K562 (cell line): ENCODE measurements around the gene ZNF366. TPM values are rescaled to one million over a fixed set of nuclear protein-coding genes. Genes with fewer than 3 reads are reported as not detected.
A peak's percentile ranks its signal among the peaks of the same experiment; 100 is the strongest.

Experiments used
- ATAC-seq: fragments of 200-7000 bp; cut with Tn5 transposase; 3 replicates; pipeline ENCODE4 v1.9.1; 2020; ENCODE audit warnings: moderate library complexity
- BruUV-seq: library from RNA; stranded (reverse); fragments of 400-500 nt; replicated peaks from 2 replicates; lab custom pipeline; 2021; lab: Mats Ljungman, UMichigan
- CTCF ChIA-PET: fragments of 300-600 bp; formaldehyde crosslinking; extraction: SDS; loops from one replicate; lab custom pipeline; 2021; ENCODE audit warnings: low intra/inter-chr PET ratio; lab: Yijun Ruan, JAX
- POLR2A ChIA-PET: fragments of 300-600, 350-650 bp; sonication (Branson Sonifier 250); formaldehyde crosslinking; extraction: SDS; loops from one replicate; lab custom pipeline; 2021; ENCODE audit warnings: antibody characterized with exemption, inconsistent platforms; lab: Yijun Ruan, JAX
- DNase-seq, 4 experiments: peaks; one replicate each; pipeline versions ENCODE4 v3.0.0 to v3.0.0-alpha.2; 2011 to 2018; ENCODE audit warnings: low spot score in 3 of 4, mixed read lengths in 3 of 4; ENCODE audit errors: extremely low read depth in 1 of 4
- FAIRE-seq: peaks from 2 replicates; lab custom pipeline; 2011; peaks lifted over from hg19 to GRCh38; lab: Jason Lieb, UNC
- H2AFZ ChIP-seq: 2 replicates; pipeline ENCODE4 v1.6.0; 2011; ENCODE audit warnings: low read depth, low read length, control low read depth, inconsistent platforms
- H3K27ac ChIP-seq: fragments of 200-600 bp; 3 replicates; pipeline ENCODE4 v1.8.0; 2011; ENCODE audit warnings: low read depth, mild to moderate bottlenecking, control low read depth, inconsistent platforms, low read length, moderate library complexity, mixed read lengths; ENCODE audit errors: extremely low read depth
- H3K27me3 ChIP-seq, 2 experiments: fragments of 300-600 bp in 1 of 2; 2 replicates in 1 of 2; 3 replicates in 1 of 2; pipeline versions ENCODE4 v1.6.0 to v1.8.0; 2011; ENCODE audit warnings: inconsistent platforms in 2 of 2, low read length in 2 of 2, mild to moderate bottlenecking in 1 of 2, mixed read lengths in 1 of 2, moderate library complexity in 1 of 2; ENCODE audit not compliant: control insufficient read depth in 2 of 2, insufficient read depth in 2 of 2
- H3K36me3 ChIP-seq: fragments of 300-600 bp; 3 replicates; pipeline ENCODE4 v1.8.0; 2011; ENCODE audit warnings: mild to moderate bottlenecking, low read length, inconsistent platforms; ENCODE audit not compliant: control insufficient read depth, insufficient read depth
- H3K4me1 ChIP-seq, 2 experiments: fragments of 200-600 bp in 1 of 2; replicated peaks in 1 of 2; 2 replicates in 1 of 2; 3 replicates in 1 of 2; pipeline versions ENCODE4 v1.5.1 to v1.8.0; 2011; ENCODE audit warnings: inconsistent platforms in 2 of 2, low read length in 2 of 2, mild to moderate bottlenecking in 1 of 2, mixed read lengths in 1 of 2, moderate library complexity in 1 of 2; ENCODE audit not compliant: control insufficient read depth in 2 of 2, insufficient read depth in 2 of 2
- H3K4me2 ChIP-seq: 2 replicates; pipeline ENCODE4 v1.6.1; 2011; ENCODE audit warnings: low read length, control low read depth, inconsistent platforms, mixed read lengths; ENCODE audit not compliant: insufficient read depth
- H3K4me3 ChIP-seq: fragments of 200-600 bp; sonication (generic), shearing (Covaris generic); 2 replicates; pipeline ENCODE4 v1.5.1; 2016; ENCODE audit warnings: control low read depth, inconsistent platforms
- H3K79me2 ChIP-seq: fragments of 200-600 bp; 3 replicates; pipeline ENCODE4 v1.8.0; 2011; ENCODE audit warnings: low read length, inconsistent platforms; ENCODE audit not compliant: control insufficient read depth, insufficient read depth
- H3K9ac ChIP-seq, 2 experiments: 2 replicates each; pipeline versions ENCODE4 v1.6.0 to v1.6.1; 2011; ENCODE audit warnings: low read depth in 2 of 2, low read length in 2 of 2, control low read depth in 1 of 2, inconsistent platforms in 1 of 2, mild to moderate bottlenecking in 1 of 2, mixed read lengths in 1 of 2; ENCODE audit not compliant: insufficient read depth in 1 of 2
- H3K9me1 ChIP-seq: one replicate; pipeline ENCODE4 v1.6.0; 2011; ENCODE audit warnings: inconsistent platforms, mild to moderate bottlenecking, low read length, moderate library complexity; ENCODE audit not compliant: control insufficient read depth, insufficient read depth
- H3K9me3 ChIP-seq: replicated peaks from 2 replicates; pipeline ENCODE4 v1.5.1; 2011; ENCODE audit warnings: low read depth, low read length, inconsistent platforms; ENCODE audit not compliant: control insufficient read depth, insufficient read depth
- H4K20me1 ChIP-seq: replicated peaks from 2 replicates; pipeline ENCODE4 v1.6.1; 2011; ENCODE audit warnings: low read length, inconsistent platforms, mixed read lengths; ENCODE audit not compliant: control insufficient read depth, insufficient read depth
- NR2C2 ChIP-seq, 2 experiments: fragments of 200-800 bp in 1 of 2; sonication (Bioruptor generic) in 1 of 2; sonication (generic) in 1 of 2; formaldehyde crosslinking in 1 of 2; IDR thresholded peaks; 2 replicates each; pipeline versions ENCODE4 v1.6.1 to v1.8.0; 2016 to 2022; ENCODE audit warnings: mild to moderate bottlenecking in 1 of 2, missing compliant biosample characterization in 1 of 2, missing genetic modification characterization in 1 of 2, missing genetic modification reagents in 1 of 2
- PURB ChIP-seq: sonication (generic); formaldehyde crosslinking; IDR thresholded peaks from 2 replicates; pipeline ENCODE4 v1.9.0; 2021; ENCODE audit warnings: low read depth, mild to moderate bottlenecking, missing genetic modification reagents
- RCOR1 ChIP-seq, 2 experiments: IDR thresholded peaks; 2 replicates each; pipeline ENCODE4 v1.6.1; 2012; ENCODE audit warnings: low read depth in 2 of 2, low read length in 2 of 2, borderline replicate concordance in 1 of 2, improper control_type of control experiment in 1 of 2
- SIN3B ChIP-seq: fragments of 450-650 bp; IDR thresholded peaks from 2 replicates; pipeline ENCODE4 v1.6.1; 2017; ENCODE audit warnings: low read depth, mild to moderate bottlenecking, moderate library complexity
- SMAD3 ChIP-seq: fragments of 450-650 bp; formaldehyde crosslinking; conservative IDR thresholded peaks from 2 replicates; pipeline ENCODE4 v1.4.0; 2020; ENCODE audit warnings: mild to moderate bottlenecking
- SMARCB1 ChIP-seq: IDR thresholded peaks from 2 replicates; pipeline ENCODE4 v1.6.1; 2011; ENCODE audit warnings: improper control_type of control experiment, low read depth; ENCODE audit not compliant: insufficient read length
- TGIF2 ChIP-seq: sonication (generic); formaldehyde crosslinking; IDR thresholded peaks from 2 replicates; pipeline ENCODE4 v1.8.1; 2022; ENCODE audit warnings: mild to moderate bottlenecking, missing genetic modification reagents, moderate library complexity
- ZNF165 ChIP-seq: fragments of 250-450 bp; sonication (Bioruptor Pico); IDR thresholded peaks from 2 replicates; pipeline ENCODE4 v1.4.0; 2020; ENCODE audit warnings: borderline replicate concordance
- WGBS: fragments of 100-300 bp; shearing (Covaris generic); methylation state at CpG from one replicate; pipeline ENCODE4 v1.1.6; 2016; ENCODE audit warnings: low coverage, mixed read lengths; ENCODE audit not compliant: insufficient coverage; ENCODE audit errors: missing lambda C conversion rate; 5-methylcytosine and 5-hydroxymethylcytosine counted together
- in situ Hi-C: fragments of 300-500 bp; cut with MboI; formaldehyde crosslinking; loops from 4 replicates; pipeline ENCODE4 v1.15.0; 2018; ENCODE audit warnings: inconsistent platforms, mixed read lengths
- intact Hi-C: fragments of 100-400 bp; cut with micrococcal nuclease; formaldehyde crosslinking; loops from 2 replicates; pipeline ENCODE4 v1.14.2; 2022
- polyA plus RNA-seq, 8 experiments: library from polyadenylated mRNA; depleted of rRNA in 4 of 8; stranded (reverse) in 5 of 8; unstranded in 3 of 8; fragments of >200 nt; fragmentation: Nextera tagmentation in 2 of 8; fragmentation: Illumina TruSeq in 1 of 8; extraction: Ambion mirVana in 2 of 8; extraction: Trizol in 1 of 8; gene quantifications; 2 replicates each; pipeline versions ENCODE4 v1.2.1 to v1.2.3, GENCODE V29; 2011 to 2014; ENCODE audit warnings: inconsistent platforms in 1 of 8, missing spikeins in 1 of 8
- total RNA-seq, 7 experiments: library from RNA; depleted of rRNA in 6 of 7; stranded (reverse); fragments of >200 nt in 6 of 7; fragmentation: Illumina TruSeq in 2 of 7; extraction: Trizol in 2 of 7; gene quantifications; 2 replicates each; pipeline versions ENCODE4 v1.2.1 to v1.2.3, GENCODE V29; 2011 to 2021; ENCODE audit warnings: low replicate concordance in 1 of 7
- TF ChIP-seq, protein P1 (sequence below): fragments of 250-450 bp; sonication (Bioruptor Pico); IDR thresholded peaks from 2 replicates; pipeline ENCODE4 v1.4.0; 2020
- TF ChIP-seq, protein P2 (sequence below): fragments of 250-450 bp; sonication (Bioruptor Pico); IDR thresholded peaks from 2 replicates; pipeline ENCODE4 v1.8.0; 2021; ENCODE audit warnings: moderate library complexity, mild to moderate bottlenecking, inconsistent platforms
- TF ChIP-seq, protein P3 (sequence below): fragments of 450-650 bp; formaldehyde crosslinking; IDR thresholded peaks from 2 replicates; pipeline ENCODE4 v1.4.0; 2020; ENCODE audit warnings: mild to moderate bottlenecking, moderate library complexity

Gene ZNF366
- total and polyA plus RNA-seq, 9 of the 15 experiments (the other 6 are each of a cell fraction or from before 2014, with no cell fraction given), result not detected

DNA sequence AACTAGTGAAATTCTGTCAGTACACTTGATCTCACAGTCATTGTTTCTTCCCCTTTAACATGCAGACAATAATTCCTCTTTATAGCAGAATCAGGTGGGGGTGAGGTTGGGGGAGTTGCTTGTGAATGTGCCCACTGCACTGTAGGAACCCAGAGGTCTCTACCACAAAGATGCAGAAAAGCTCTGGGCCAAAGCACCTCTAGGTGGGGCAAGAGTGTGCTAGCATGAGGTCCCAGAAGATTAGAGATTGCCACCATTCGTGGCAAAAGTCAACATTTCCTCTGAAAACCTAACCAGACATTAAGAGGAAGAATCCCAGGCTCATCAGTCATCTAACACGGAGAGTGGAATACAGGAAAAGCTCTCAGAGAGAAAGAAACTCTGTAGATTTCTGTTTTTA, 112.5 kb downstream of the ZNF366 start:
- H3K4me1 ChIP-seq, result no peaks in the 10 kb centered on the region
- no peaks in the 10 kb centered on the region for H3K9me1 ChIP-seq
- ChIA-PET POLR2A (interaction anchor here (1.0 to 1.1 kb wide), 2 partner anchors 8 to 458 kb away, joined by 3 read pairs; no protein-coding TSS in a partner anchor), CTCF (interaction anchor here (1.2 kb wide), 1 partner anchor 130 kb away, joined by 8 read pairs; no protein-coding TSS in a partner anchor)
- no peak overlapping the region for H2AFZ ChIP-seq
- no peak overlapping the region for H3K27ac ChIP-seq
- intact Hi-C loops, result loop anchor here (1.0 kb wide), 1 partner anchor 130 kb away; no protein-coding TSS in a partner anchor
- no peaks in the 10 kb centered on the region for H3K79me2 ChIP-seq
- in situ Hi-C loops, result no loop called here
- no TSS peak for BruUV-seq
- FAIRE-seq, result peak; percentile 63
- DNase-seq, result peak in 2 of 4 experiments; percentile 22 to 41
- H3K4me2 ChIP-seq, result no peak overlapping the region
- WGBS, result 0% methylated on average over 2 of the region's 2 CpGs
- H3K36me3 ChIP-seq, result no peaks in the 10 kb centered on the region
- no peak overlapping the region for H3K4me3 ChIP-seq
- peak; percentile 77 for ATAC-seq
- no peaks in the 10 kb centered on the region; the same call in 1 of the 2 replicates for H3K9me3 ChIP-seq
- H3K27me3 ChIP-seq, result peaks cover 3 to 7% of the 10 kb centered on the region in 2 experiments; a peak in 3 of 5 replicates
- H3K9ac ChIP-seq, result no peak overlapping the region
- H4K20me1 ChIP-seq, result no peaks in the 10 kb centered on the region
- TF ChIP-seq, protein P1, sequence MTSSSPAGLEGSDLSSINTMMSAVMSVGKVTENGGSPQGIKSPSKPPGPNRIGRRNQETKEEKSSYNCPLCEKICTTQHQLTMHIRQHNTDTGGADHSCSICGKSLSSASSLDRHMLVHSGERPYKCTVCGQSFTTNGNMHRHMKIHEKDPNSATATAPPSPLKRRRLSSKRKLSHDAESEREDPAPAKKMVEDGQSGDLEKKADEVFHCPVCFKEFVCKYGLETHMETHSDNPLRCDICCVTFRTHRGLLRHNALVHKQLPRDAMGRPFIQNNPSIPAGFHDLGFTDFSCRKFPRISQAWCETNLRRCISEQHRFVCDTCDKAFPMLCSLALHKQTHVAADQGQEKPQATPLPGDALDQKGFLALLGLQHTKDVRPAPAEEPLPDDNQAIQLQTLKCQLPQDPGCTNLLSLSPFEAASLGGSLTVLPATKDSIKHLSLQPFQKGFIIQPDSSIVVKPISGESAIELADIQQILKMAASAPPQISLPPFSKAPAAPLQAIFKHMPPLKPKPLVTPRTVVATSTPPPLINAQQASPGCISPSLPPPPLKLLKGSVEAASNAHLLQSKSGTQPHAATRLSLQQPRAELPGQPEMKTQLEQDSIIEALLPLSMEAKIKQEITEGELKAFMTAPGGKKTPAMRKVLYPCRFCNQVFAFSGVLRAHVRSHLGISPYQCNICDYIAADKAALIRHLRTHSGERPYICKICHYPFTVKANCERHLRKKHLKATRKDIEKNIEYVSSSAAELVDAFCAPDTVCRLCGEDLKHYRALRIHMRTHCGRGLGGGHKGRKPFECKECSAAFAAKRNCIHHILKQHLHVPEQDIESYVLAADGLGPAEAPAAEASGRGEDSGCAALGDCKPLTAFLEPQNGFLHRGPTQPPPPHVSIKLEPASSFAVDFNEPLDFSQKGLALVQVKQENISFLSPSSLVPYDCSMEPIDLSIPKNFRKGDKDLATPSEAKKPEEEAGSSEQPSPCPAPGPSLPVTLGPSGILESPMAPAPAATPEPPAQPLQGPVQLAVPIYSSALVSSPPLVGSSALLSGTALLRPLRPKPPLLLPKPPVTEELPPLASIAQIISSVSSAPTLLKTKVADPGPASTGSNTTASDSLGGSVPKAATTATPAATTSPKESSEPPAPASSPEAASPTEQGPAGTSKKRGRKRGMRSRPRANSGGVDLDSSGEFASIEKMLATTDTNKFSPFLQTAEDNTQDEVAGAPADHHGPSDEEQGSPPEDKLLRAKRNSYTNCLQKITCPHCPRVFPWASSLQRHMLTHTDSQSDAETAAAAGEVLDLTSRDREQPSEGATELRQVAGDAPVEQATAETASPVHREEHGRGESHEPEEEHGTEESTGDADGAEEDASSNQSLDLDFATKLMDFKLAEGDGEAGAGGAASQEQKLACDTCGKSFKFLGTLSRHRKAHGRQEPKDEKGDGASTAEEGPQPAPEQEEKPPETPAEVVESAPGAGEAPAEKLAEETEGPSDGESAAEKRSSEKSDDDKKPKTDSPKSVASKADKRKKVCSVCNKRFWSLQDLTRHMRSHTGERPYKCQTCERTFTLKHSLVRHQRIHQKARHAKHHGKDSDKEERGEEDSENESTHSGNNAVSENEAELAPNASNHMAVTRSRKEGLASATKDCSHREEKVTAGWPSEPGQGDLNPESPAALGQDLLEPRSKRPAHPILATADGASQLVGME (CRISPR knock-in tag), result no peak
- no peak for TF ChIP-seq SIN3B
- TF ChIP-seq ZNF165 (CRISPR knock-in tag), result no peak
- no peak for TF ChIP-seq NR2C2 (CRISPR knock-in tag; IDR thresholded peaks at IDR 0.05)
- no peak for TF ChIP-seq NR2C2 (tag; IDR thresholded peaks at IDR 0.05)
- TF ChIP-seq SMAD3 (CRISPR knock-in tag), result no peak
- TF ChIP-seq, protein P2, sequence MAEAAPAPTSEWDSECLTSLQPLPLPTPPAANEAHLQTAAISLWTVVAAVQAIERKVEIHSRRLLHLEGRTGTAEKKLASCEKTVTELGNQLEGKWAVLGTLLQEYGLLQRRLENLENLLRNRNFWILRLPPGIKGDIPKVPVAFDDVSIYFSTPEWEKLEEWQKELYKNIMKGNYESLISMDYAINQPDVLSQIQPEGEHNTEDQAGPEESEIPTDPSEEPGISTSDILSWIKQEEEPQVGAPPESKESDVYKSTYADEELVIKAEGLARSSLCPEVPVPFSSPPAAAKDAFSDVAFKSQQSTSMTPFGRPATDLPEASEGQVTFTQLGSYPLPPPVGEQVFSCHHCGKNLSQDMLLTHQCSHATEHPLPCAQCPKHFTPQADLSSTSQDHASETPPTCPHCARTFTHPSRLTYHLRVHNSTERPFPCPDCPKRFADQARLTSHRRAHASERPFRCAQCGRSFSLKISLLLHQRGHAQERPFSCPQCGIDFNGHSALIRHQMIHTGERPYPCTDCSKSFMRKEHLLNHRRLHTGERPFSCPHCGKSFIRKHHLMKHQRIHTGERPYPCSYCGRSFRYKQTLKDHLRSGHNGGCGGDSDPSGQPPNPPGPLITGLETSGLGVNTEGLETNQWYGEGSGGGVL (CRISPR knock-in tag), result no peak
- TF ChIP-seq, protein P3, sequence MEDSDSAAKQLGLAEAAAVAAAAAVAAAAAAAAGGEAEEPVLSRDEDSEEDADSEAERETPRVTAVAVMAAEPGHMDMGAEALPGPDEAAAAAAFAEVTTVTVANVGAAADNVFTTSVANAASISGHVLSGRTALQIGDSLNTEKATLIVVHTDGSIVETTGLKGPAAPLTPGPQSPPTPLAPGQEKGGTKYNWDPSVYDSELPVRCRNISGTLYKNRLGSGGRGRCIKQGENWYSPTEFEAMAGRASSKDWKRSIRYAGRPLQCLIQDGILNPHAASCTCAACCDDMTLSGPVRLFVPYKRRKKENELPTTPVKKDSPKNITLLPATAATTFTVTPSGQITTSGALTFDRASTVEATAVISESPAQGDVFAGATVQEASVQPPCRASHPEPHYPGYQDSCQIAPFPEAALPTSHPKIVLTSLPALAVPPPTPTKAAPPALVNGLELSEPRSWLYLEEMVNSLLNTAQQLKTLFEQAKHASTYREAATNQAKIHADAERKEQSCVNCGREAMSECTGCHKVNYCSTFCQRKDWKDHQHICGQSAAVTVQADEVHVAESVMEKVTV (CRISPR knock-in tag), result peak; percentile 48; the same call in 1 of the 2 replicates
- TF ChIP-seq TGIF2, result no peak
- TF ChIP-seq RCOR1 (IDR thresholded peaks at IDR 0.05; ENCODE audit: borderline replicate concordance in 1 of 2, low read depth in 2 of 2, low read length in 2 of 2), result 0 out of 4 replicates have a peak, but pooled peaks of 1 of the 2 experiments have one; percentile 27
- no peak for TF ChIP-seq PURB (CRISPR knock-in tag)
- TF ChIP-seq SMARCB1, result no peak
